Glutamatergic neuron (in vitro differentiated cells): ENCODE data around the gene GRIP1. TPM values are rescaled to one million over a fixed set of nuclear protein-coding genes. Genes with fewer than 3 reads are reported as not detected.

Source experiments
- DNase-seq: peaks from one replicate; pipeline ENCODE4 v3.0.0; 2022
- H3K27ac Mint-ChIP-seq: one replicate; pipeline ENCODE4 v1.8.0; 2020; ENCODE audit warnings: mild to moderate bottlenecking, mixed read lengths, inconsistent platforms; ENCODE audit not compliant: unreplicated experiment
- H3K27me3 Mint-ChIP-seq: one replicate; pipeline ENCODE4 v1.8.0; 2020; ENCODE audit warnings: mild to moderate bottlenecking, moderate library complexity, mixed read lengths, inconsistent platforms; ENCODE audit not compliant: unreplicated experiment
- H3K36me3 Mint-ChIP-seq: one replicate; pipeline ENCODE4 v1.8.0; 2020; ENCODE audit warnings: mild to moderate bottlenecking, mixed read lengths, inconsistent platforms; ENCODE audit not compliant: unreplicated experiment
- H3K4me1 Mint-ChIP-seq: one replicate; pipeline ENCODE4 v1.8.0; 2020; ENCODE audit warnings: mild to moderate bottlenecking, low read depth, mixed read lengths, inconsistent platforms; ENCODE audit not compliant: unreplicated experiment
- H3K4me3 Mint-ChIP-seq: one replicate; pipeline ENCODE4 v1.8.0; 2020; ENCODE audit warnings: mild to moderate bottlenecking, mixed read lengths, inconsistent platforms; ENCODE audit not compliant: unreplicated experiment
- H3K9me3 Mint-ChIP-seq: one replicate; pipeline ENCODE4 v1.8.0; 2020; ENCODE audit warnings: mild to moderate bottlenecking, moderate library complexity, mixed read lengths, inconsistent platforms; ENCODE audit not compliant: unreplicated experiment
- CTCF ChIP-seq: fragments of 200-600 bp; sonication (generic); IDR thresholded peaks from one replicate; pipeline ENCODE4 v1.5.0; 2021; ENCODE audit not compliant: partially characterized antibody, unreplicated experiment
- total RNA-seq: library from RNA; stranded (reverse); fragmentation: NEBNext Ultra II Directional; extraction: Animal tissue kit (Norgen Biotek cat#: 25700); gene quantifications from one replicate; pipeline ENCODE4 v1.2.1, GENCODE V29; 2021; ENCODE audit not compliant: unreplicated experiment

The GRIP1 gene
- total RNA-seq, 1 donor from 2014 or later = 67.1 TPM

- no peak for DNase-seq
- no peaks in the 10 kb centered on the region for H3K9me3 Mint-ChIP-seq
- H3K36me3 Mint-ChIP-seq = no peaks in the 10 kb centered on the region
- TF ChIP-seq CTCF = no peak
- H3K4me3 Mint-ChIP-seq = no peak overlapping the region
- no peaks in the 10 kb centered on the region for H3K4me1 Mint-ChIP-seq
- no peak overlapping the region for H3K27ac Mint-ChIP-seq
- H3K27me3 Mint-ChIP-seq = no peaks in the 10 kb centered on the region
Observed at GRCh38 chr12:66664076-66664475, 14.8 kb downstream of the GRIP1 start.

- no peak for DNase-seq
- Mint-ChIP-seq H3K36me3 (no peaks in the 10 kb centered on the region), H3K4me1 (no peaks in the 10 kb centered on the region), H3K27ac (no peak overlapping the region), H3K27me3 (no peaks in the 10 kb centered on the region), H3K4me3 (no peak overlapping the region), H3K9me3 (no peaks in the 10 kb centered on the region)
- TF ChIP-seq CTCF = no peak
Observed at GRCh38 chr12:66663611-66664010, 15.3 kb downstream of the GRIP1 start.

GRCh38 chr12:66662729-66663128 is 16.1 kb downstream of the GRIP1 start:
- Mint-ChIP-seq H3K27ac (no peak overlapping the region), H3K4me3 (no peak overlapping the region), H3K4me1 (no peaks in the 10 kb centered on the region), H3K27me3 (no peaks in the 10 kb centered on the region), H3K9me3 (no peaks in the 10 kb centered on the region), H3K36me3 (no peaks in the 10 kb centered on the region)
- TF ChIP-seq CTCF = no peak
- DNase-seq = no peak

- H3K36me3 Mint-ChIP-seq = no peaks in the 10 kb centered on the region
- no peaks in the 10 kb centered on the region for H3K4me1 Mint-ChIP-seq
- H3K27ac Mint-ChIP-seq = no peak overlapping the region
- H3K4me3 Mint-ChIP-seq = no peak overlapping the region
- TF ChIP-seq CTCF = no peak
- no peaks in the 10 kb centered on the region for H3K9me3 Mint-ChIP-seq
- H3K27me3 Mint-ChIP-seq = no peaks in the 10 kb centered on the region
- DNase-seq = no peak
Observed at GRCh38 chr12:66662179-66662578, 16.7 kb downstream of the GRIP1 start.

- Mint-ChIP-seq H3K27me3 (no peaks in the 10 kb centered on the region), H3K4me3 (no peak overlapping the region), H3K4me1 (no peaks in the 10 kb centered on the region), H3K9me3 (no peaks in the 10 kb centered on the region), H3K27ac (no peak overlapping the region), H3K36me3 (no peaks in the 10 kb centered on the region)
- DNase-seq = no peak
- TF ChIP-seq CTCF = no peak
Observed at GRCh38 chr12:66661357-66661756, 17.5 kb downstream of the GRIP1 start.
